CD14-positive monocyte (primary cell): ENCODE measurements around the gene ZNF292. TPM values are rescaled to one million over a fixed set of nuclear protein-coding genes. Genes with fewer than 3 reads are reported as not detected.

Experiments
- DNase-seq, 3 donors: peaks; one replicate each; pipeline ENCODE4 v3.0.0-alpha.2; 2011 to 2022
- H2AFZ ChIP-seq: 2 replicates; pipeline ENCODE4 v1.6.0; 2012; ENCODE audit warnings: mild to moderate bottlenecking, low read depth, low read length, inconsistent platforms; ENCODE audit not compliant: insufficient read depth, poor library complexity, severe bottlenecking
- H3K27ac ChIP-seq, 2 donors: 1 replicate in 1 of 2; 2 replicates in 1 of 2; pipeline ENCODE4 v1.5.1; 2012 to 2013; ENCODE audit warnings: low read length in 2 of 2, control low read depth in 1 of 2, inconsistent platforms in 1 of 2, low read depth in 1 of 2, mild to moderate bottlenecking in 1 of 2
- H3K27me3 ChIP-seq, 2 donors: one replicate each; pipeline versions ENCODE4 v1.6.0 to v1.6.1; 2011 to 2013; ENCODE audit warnings: low read length in 2 of 2; ENCODE audit not compliant: control insufficient read depth in 2 of 2, insufficient read depth in 2 of 2
- H3K36me3 ChIP-seq, 2 donors: replicated peaks in 1 of 2; 1 replicate in 1 of 2; 2 replicates in 1 of 2; pipeline versions ENCODE4 v1.5.1 to v1.6.1; 2012 to 2013; ENCODE audit warnings: low read length in 2 of 2, control low read depth in 1 of 2, inconsistent platforms in 1 of 2, mild to moderate bottlenecking in 1 of 2; ENCODE audit not compliant: insufficient read depth in 2 of 2, control insufficient read depth in 1 of 2
- H3K4me1 ChIP-seq, 2 donors: 1 replicate in 1 of 2; 2 replicates in 1 of 2; pipeline versions ENCODE4 v1.5.1 to v1.6.1; 2012 to 2013; ENCODE audit warnings: low read length in 2 of 2, control low read depth in 1 of 2, inconsistent platforms in 1 of 2, mild to moderate bottlenecking in 1 of 2, moderate library complexity in 1 of 2; ENCODE audit not compliant: insufficient read depth in 2 of 2, control insufficient read depth in 1 of 2
- H3K4me2 ChIP-seq: replicated peaks from 2 replicates; pipeline ENCODE3; 2012; ENCODE audit warnings: low read length, moderate library complexity, mild to moderate bottlenecking; ENCODE audit not compliant: poor library complexity, severe bottlenecking; ENCODE audit errors: extremely low read depth
- H3K4me3 ChIP-seq, 3 experiments: fragments of 200-600 bp in 1 of 3; sonication (generic) in 1 of 3; replicated peaks in 1 of 3; 1 replicate in 2 of 3; 2 replicates in 1 of 3; pipeline ENCODE4 v1.5.1; 2011 to 2013; ENCODE audit warnings: low read length in 3 of 3, mild to moderate bottlenecking in 3 of 3, control low read depth in 2 of 3, low read depth in 2 of 3, inconsistent platforms in 1 of 3, moderate library complexity in 1 of 3
- H3K79me2 ChIP-seq: 2 replicates; pipeline ENCODE4 v1.6.0; 2012; ENCODE audit warnings: mild to moderate bottlenecking, control low read depth, inconsistent platforms, low read length, moderate library complexity; ENCODE audit not compliant: insufficient read depth
- H3K9ac ChIP-seq: 2 replicates; pipeline ENCODE4 v1.6.0; 2017; ENCODE audit warnings: low read length, mild to moderate bottlenecking; ENCODE audit not compliant: insufficient read depth, poor library complexity, severe bottlenecking
- H3K9me3 ChIP-seq, 2 donors: replicated peaks in 1 of 2; 1 replicate in 1 of 2; 2 replicates in 1 of 2; pipeline versions ENCODE4 v1.5.1 to v1.6.1; 2012 to 2013; ENCODE audit warnings: low read length in 2 of 2, control low read depth in 1 of 2; ENCODE audit not compliant: control insufficient read depth in 1 of 2, insufficient read depth in 1 of 2
- H4K20me1 ChIP-seq: 2 replicates; pipeline ENCODE4 v1.6.0; 2012; ENCODE audit warnings: mild to moderate bottlenecking, low read length, control low read depth, moderate library complexity; ENCODE audit not compliant: insufficient read depth
- H3K27ac Mint-ChIP-seq, 7 donors: one replicate each; pipeline ENCODE4 v1.8.0; 2020; ENCODE audit warnings: mild to moderate bottlenecking in 7 of 7, mixed read lengths in 7 of 7, moderate library complexity in 6 of 7, inconsistent platforms in 2 of 7
- H3K27me3 Mint-ChIP-seq, 3 donors: one replicate each; pipeline ENCODE4 v1.8.0; 2021 to 2022; ENCODE audit warnings: low read depth in 3 of 3, mild to moderate bottlenecking in 3 of 3, mixed read lengths in 3 of 3, moderate library complexity in 3 of 3, inconsistent platforms in 1 of 3
- H3K36me3 Mint-ChIP-seq, 2 donors: one replicate each; pipeline ENCODE4 v1.8.0; 2020; ENCODE audit warnings: mixed read lengths in 2 of 2, inconsistent platforms in 1 of 2, mild to moderate bottlenecking in 1 of 2
- H3K4me1 Mint-ChIP-seq: one replicate; pipeline ENCODE4 v1.8.0; 2020; ENCODE audit warnings: mild to moderate bottlenecking, mixed read lengths
- H3K4me3 Mint-ChIP-seq, 2 donors: one replicate each; pipeline ENCODE4 v1.8.0; 2020; ENCODE audit warnings: mild to moderate bottlenecking in 2 of 2, mixed read lengths in 2 of 2, moderate library complexity in 1 of 2
- H3K9me3 Mint-ChIP-seq, 7 donors: one replicate each; pipeline ENCODE4 v1.8.0; 2020 to 2022; ENCODE audit warnings: mixed read lengths in 7 of 7, mild to moderate bottlenecking in 6 of 7, moderate library complexity in 6 of 7, inconsistent platforms in 2 of 7
- WGBS: methylation state at CpG from one replicate; pipeline ENCODE4 v1.1.5; 2013; ENCODE audit warnings: missing lambda C conversion rate; ENCODE audit not compliant: insufficient coverage; 5-methylcytosine and 5-hydroxymethylcytosine counted together
- intact Hi-C, 2 donors: fragments of 100-400 bp; cut with micrococcal nuclease; formaldehyde crosslinking; loops; one replicate each; pipeline versions ENCODE4 v1.15.0 to v1.15.1; 2023
- polyA plus RNA-seq, 3 donors: library from polyadenylated mRNA; depleted of rRNA in 1 of 3; unstranded in 2 of 3; stranded (reverse) in 1 of 3; fragments of 300-500 nt in 2 of 3; fragments of >200 nt in 1 of 3; fragmentation: Illumina TruSeq in 2 of 3; gene quantifications; 1 replicate in 2 of 3; 2 replicates in 1 of 3; pipeline ENCODE4 v1.2.3, GENCODE V29; 2012 to 2021
- TF ChIP-seq, protein P1 (sequence below): fragments of 200-600 bp; IDR thresholded peaks from one replicate; pipeline ENCODE4 v1.8.0; 2022; ENCODE audit warnings: antibody characterized with exemption, mild to moderate bottlenecking

ZNF292 gene
- polyA plus RNA-seq, 3 donors: 4.8 to 7.7 (median 7.6) TPM

DNA sequence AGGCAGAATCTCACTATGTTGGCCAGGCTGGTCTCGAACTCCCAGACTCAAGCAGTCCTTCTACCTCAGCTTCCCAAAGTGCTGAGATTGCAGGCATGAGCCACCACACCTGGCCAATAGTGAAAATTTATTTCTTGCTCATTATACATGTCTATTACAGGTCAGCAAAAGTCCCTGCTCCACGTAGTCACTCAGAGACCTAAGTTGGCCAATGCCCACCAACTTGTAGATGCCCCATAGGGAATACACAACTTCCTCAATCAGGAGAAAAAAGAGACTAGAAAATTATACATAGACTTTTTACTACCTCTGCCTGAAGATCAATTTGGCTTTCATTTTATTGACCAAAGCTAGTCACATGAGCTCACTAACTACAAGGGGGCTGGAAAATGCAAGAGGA is 38.4 kb upstream of the ZNF292 start:
- TF ChIP-seq, protein P1, sequence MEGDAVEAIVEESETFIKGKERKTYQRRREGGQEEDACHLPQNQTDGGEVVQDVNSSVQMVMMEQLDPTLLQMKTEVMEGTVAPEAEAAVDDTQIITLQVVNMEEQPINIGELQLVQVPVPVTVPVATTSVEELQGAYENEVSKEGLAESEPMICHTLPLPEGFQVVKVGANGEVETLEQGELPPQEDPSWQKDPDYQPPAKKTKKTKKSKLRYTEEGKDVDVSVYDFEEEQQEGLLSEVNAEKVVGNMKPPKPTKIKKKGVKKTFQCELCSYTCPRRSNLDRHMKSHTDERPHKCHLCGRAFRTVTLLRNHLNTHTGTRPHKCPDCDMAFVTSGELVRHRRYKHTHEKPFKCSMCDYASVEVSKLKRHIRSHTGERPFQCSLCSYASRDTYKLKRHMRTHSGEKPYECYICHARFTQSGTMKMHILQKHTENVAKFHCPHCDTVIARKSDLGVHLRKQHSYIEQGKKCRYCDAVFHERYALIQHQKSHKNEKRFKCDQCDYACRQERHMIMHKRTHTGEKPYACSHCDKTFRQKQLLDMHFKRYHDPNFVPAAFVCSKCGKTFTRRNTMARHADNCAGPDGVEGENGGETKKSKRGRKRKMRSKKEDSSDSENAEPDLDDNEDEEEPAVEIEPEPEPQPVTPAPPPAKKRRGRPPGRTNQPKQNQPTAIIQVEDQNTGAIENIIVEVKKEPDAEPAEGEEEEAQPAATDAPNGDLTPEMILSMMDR: no peak
- no peak overlapping the region for H3K27ac Mint-ChIP-seq
- intact Hi-C loops: no loop called here

GRCh38 chr6:87118054-87118453 is 37.3 kb upstream of the ZNF292 start:
- H3K27ac ChIP-seq: no peak overlapping the region
- no peak overlapping the region for H3K4me3 ChIP-seq
- Mint-ChIP-seq H3K27ac (no peak overlapping the region), H3K9me3 (peaks cover 5 to 17% (median 10%) of the 10 kb centered on the region in 7 donors), H3K27me3 (peaks cover 5 to 10% (median 9%) of the 10 kb centered on the region in 3 donors), H3K36me3 (peaks cover 0 to 4% of the 10 kb centered on the region in 2 donors), H3K4me1 (peaks cover 12% of the 10 kb centered on the region), H3K4me3 (no peak overlapping the region)
- no peak overlapping the region for H3K9ac ChIP-seq
- no CpG with 5 or more reads among the region's 4 CpGs for WGBS
- no peak overlapping the region for H2AFZ ChIP-seq
- H3K27me3 ChIP-seq: peaks cover 0 to 11% of the 10 kb centered on the region in 2 donors
- intact Hi-C loops: no loop called here
- no peak overlapping the region for H3K4me2 ChIP-seq
- H3K36me3 ChIP-seq: no peaks in the 10 kb centered on the region
- H4K20me1 ChIP-seq: no peaks in the 10 kb centered on the region
- H3K79me2 ChIP-seq: no peaks in the 10 kb centered on the region
- peaks cover 8 to 9% of the 10 kb centered on the region in 2 donors for H3K9me3 ChIP-seq
- DNase-seq: no peak
- TF ChIP-seq, protein P1: no peak
- peaks cover 0 to 8% of the 10 kb centered on the region in 2 donors for H3K4me1 ChIP-seq

More for the DNA sequence above, 38.4 kb upstream of the ZNF292 start:
- Histone ChIP-seq H3K9ac (no peak overlapping the region), H3K36me3 (no peaks in the 10 kb centered on the region), H3K79me2 (no peaks in the 10 kb centered on the region), H3K4me2 (no peak overlapping the region), H2AFZ (no peak overlapping the region), H4K20me1 (no peaks in the 10 kb centered on the region), H3K4me3 (no peak overlapping the region), H3K27ac (no peak overlapping the region), H3K9me3 (peaks cover 1 to 4% of the 10 kb centered on the region in 2 donors), H3K4me1 (peaks cover 0 to 8% of the 10 kb centered on the region in 2 donors), H3K27me3 (peaks cover 0 to 3% of the 10 kb centered on the region in 2 donors)
- Mint-ChIP-seq H3K36me3 (no peaks in the 10 kb centered on the region), H3K9me3 (peaks cover under 1 to 8% (median 3%) of the 10 kb centered on the region in 7 donors), H3K27me3 (peaks cover 3 to 5% (median 4%) of the 10 kb centered on the region in 3 donors), H3K4me1 (peaks cover 10% of the 10 kb centered on the region), H3K4me3 (no peak overlapping the region)
- WGBS: 90% methylated on average over 2 of the region's 2 CpGs
- DNase-seq: no peak
